Stimulated activated CD4-positive, alpha-beta T cell treated with anti-CD3 and anti-CD28 coated beads, Interleukin-12 subunit alpha, Interleukin-12 subunit beta, amount 100 ng/mL, for 4 hours (primary cell): ENCODE measurements around the gene SLC25A10.

Experiments used
- DNase-seq: peaks from one replicate; pipeline ENCODE4 v3.0.0-alpha.2; 2020

Gene SLC25A10

GRCh38 chr17:81706757-81707624 lies 5.1 kb upstream of the SLC25A10 start:
- no peak for DNase-seq

- no peak for DNase-seq
These were observed 4.1 kb upstream of the SLC25A10 start for GRCh38 chr17:81707725-81708646.

DNA sequence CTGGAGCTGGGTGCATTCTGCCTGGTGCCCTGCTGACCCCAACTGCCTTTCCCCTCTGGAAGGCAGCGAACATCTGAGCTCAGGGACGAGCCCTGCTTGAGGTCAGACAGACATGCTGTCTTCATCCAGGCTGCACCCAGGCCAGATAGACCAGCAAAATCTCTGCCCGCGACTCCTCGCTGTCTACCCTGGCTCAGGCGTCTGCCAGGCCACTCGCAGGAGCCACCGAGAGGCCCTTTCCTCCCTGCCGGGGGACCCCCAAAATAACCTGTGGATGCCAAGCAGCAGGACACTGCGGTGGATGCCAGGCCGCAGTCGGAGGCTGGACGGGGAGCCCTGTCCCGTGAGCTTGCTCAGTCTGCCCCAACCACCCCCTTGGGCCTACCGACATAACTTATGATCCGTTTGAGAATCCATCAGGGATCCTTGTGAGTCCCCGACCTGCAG lies 3.3 kb upstream of the SLC25A10 start:
- DNase-seq, result no peak

DNA sequence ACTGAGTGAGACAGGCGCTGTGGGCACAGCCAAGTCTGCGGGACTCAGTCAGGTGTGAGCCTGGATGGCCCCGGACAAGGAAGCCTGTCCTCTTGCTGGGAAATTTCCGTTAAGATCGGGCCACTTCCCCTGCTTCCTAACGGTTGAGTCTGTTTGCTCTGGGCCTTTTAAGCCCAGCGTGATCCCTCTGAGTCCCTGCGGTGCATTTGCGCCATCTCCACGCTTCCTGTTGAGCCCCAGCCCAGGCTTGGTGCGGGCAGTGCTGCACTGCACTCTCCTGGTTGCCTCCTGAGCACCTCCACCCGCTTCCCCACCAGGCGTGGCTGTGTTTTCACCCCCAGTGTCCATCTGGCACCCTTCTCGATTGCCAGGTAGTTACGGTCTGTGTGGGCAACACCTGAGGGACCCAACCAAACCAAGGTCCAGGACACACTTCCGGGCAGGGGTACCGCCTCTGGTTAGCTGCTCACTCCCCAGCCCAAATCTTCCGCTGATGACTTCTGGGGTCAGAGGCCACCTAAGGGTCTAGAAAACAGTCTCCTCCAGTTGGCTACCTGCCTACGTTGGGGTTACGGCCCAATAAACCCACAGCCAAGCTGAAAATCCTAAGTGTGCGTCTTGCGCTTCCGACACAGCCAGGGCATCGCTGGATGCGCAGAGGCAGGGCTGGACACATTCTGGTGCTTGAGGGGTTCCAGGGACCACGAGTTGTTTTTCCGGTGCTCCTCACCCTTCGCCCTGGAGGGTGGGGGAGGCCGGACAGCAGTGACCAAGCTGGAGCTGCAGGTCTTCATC lies 1.4 kb upstream of the SLC25A10 start:
- no peak for DNase-seq

- no peak for DNase-seq
These were observed 452 bp downstream of the SLC25A10 start for GRCh38 chr17:81712468-81713003.

GRCh38 chr17:81713004-81713555 lies 996 bp downstream of the SLC25A10 start:
- no peak for DNase-seq

DNA sequence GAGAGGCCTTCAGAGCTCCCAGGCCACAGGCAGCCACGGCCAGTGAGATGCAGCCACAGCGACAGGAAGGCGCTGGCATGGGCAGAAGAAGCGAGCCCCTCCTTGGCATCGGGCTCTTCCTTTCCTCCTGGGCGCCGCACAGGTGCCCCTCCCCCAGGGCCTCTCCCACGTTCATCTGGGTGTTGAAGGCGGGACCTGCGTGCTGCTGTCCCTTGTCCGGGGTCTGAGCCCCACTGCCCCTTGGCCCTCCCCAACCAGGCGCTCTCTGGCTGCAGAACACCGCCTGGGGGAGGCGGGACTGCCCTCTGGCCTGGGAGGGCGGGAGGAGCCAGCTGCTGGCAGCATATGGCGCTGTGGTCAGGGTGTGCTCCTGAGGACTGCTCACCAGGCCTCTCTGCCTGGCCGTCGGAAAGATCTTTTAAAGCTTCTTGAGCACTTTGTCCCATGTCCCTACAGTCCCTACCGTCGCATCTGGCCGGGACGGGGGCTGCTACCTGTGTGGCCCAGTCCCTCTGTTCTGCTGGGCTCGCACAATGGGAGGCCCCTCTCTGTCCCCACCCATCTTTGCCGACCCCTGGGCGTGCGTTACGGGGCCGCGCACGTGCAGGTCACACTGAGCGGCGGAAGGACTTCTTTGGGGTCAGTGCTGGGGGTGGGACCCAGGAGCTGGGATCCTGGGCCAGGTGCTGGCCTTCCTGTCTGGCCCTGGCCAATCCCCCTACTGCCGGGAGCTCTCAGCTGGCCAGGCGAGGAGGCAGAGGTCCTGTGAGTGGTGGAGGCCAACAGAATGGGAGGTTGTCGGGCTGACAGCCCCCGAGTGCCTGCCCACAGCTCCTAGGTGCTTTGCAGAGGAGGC lies 1.7 kb downstream of the SLC25A10 start:
- DNase-seq, result no peak

DNA sequence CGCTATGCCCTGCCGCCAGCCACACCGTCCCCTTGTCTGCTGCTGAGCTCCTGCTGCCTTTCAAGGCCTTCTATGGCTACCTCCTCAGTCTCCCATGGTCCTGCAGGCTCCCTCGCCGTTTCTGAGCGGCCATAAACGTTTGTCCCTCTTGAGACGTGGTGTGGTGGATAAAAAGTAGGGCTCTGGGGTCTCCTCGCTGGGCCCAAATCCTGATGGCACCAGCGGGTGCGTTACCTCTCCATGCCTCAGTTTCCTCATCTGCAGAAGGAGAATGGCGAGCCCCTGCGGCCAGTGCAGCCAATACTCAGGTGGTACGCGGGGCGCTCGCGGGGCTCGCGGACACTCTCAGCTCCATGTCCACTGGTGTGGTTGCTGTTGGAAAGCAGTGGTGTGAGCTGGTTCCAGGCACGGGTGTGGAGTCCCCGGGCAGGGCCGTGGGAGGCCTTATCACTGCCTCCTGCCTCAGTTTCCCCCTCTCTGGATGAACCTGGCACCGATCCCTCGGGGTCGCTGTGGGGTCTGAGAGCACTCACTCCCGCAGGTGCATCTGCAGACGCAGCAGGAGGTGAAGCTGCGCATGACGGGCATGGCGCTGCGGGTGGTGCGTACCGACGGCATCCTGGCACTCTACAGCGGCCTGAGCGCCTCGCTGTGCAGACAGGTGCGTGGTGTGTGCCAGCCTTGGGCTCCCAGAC lies 2.5 kb downstream of the SLC25A10 start:
- DNase-seq, result no peak

DNA sequence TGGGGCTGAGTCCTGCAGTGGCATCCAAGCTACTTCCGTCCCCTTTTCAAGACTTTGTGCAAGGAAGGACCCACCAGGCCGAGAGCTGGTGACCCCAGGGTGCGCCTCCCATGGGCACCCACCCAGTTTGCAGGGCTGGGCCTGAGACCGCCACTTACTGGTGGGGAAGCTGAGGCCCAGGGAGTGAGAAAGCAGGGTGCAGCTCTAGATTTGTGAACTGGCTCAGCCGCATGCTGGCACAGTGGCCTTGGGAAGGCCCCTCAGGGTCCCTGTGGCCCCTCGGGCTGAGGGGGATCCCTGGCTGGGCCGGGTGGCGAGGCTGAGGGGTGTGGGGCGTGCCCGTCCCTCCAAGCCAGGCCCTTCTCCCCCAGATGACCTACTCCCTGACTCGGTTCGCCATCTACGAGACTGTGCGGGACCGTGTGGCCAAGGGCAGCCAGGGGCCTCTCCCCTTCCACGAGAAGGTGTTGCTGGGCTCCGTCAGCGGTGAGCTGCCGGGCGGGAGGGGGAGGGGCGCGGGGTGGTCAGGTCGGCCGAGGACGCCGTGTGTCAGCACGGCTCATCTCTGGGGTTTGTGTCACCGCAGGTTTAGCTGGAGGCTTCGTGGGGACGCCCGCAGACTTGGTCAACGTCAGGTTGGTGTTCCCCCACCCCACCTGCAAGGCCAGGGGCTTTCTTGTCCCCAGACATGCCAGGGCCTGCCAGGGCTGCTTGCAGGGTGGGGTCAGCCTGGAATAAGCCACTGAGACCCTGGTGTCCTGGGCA lies 3.2 kb downstream of the SLC25A10 start:
- DNase-seq, result no peak

- no peak for DNase-seq
These were observed 4.0 kb downstream of the SLC25A10 start for GRCh38 chr17:81715872-81716673.

DNA sequence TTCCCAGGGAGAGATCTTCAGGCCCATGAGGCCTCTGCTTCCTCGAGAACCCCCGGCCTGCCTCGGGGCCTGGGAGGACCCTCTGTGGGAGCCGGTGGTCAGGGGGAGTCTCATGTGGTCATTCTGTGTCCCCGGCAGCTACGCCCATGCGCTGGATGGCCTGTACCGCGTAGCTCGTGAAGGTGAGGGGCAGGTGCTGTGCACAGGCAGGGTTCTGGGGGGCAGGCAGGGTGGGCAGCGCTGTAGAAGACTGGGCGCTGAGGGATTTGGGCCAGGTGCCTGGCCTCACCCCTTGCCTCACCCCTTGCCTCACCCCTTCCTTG lies 4.6 kb downstream of the SLC25A10 start:
- no peak for DNase-seq

GRCh38 chr17:81717049-81717765 lies 5.1 kb downstream of the SLC25A10 start:
- DNase-seq, result no peak

GRCh38 chr17:81717766-81718089 lies 5.6 kb downstream of the SLC25A10 start:
- no peak for DNase-seq

DNA sequence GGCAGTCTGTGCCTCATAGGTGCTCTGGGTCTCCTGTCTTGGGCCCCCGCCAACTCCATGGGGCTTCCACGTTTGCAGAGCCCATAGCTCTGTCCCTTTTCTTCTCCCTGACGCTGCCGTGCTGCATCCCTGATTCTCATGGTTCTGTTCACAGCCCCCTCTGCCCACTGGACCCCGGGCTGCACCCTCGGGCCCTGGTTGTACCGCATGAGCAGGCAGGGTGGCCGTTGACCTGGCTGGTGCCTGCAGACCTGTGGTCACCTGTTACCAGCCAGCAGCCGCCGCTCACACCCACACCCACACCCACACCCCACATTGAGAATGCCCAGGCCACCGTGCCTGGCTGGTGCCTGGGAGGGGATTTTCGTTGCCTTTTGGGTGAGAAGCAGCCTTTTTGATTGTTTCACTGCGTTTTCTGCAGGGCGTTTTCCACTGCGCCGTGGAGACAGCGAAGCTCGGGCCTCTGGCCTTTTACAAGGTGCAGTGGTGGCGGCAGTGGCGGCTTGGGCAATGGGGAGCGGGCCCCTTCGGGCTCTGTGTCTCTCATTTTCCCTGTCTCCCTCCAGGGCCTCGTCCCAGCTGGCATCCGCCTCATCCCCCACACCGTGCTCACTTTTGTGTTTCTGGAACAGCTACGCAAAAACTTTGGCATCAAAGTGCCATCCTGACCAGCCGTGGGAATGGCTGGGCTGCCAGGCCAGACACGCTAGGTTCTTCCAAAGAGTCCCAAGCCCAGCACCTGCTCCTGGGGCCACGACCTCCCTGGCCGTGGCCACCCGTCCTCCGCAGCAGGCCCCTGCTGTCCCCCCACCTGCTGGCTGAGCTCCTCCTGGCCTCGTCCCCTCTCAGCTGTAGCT lies 7.6 kb downstream of the SLC25A10 start:
- DNase-seq, result no peak

DNA sequence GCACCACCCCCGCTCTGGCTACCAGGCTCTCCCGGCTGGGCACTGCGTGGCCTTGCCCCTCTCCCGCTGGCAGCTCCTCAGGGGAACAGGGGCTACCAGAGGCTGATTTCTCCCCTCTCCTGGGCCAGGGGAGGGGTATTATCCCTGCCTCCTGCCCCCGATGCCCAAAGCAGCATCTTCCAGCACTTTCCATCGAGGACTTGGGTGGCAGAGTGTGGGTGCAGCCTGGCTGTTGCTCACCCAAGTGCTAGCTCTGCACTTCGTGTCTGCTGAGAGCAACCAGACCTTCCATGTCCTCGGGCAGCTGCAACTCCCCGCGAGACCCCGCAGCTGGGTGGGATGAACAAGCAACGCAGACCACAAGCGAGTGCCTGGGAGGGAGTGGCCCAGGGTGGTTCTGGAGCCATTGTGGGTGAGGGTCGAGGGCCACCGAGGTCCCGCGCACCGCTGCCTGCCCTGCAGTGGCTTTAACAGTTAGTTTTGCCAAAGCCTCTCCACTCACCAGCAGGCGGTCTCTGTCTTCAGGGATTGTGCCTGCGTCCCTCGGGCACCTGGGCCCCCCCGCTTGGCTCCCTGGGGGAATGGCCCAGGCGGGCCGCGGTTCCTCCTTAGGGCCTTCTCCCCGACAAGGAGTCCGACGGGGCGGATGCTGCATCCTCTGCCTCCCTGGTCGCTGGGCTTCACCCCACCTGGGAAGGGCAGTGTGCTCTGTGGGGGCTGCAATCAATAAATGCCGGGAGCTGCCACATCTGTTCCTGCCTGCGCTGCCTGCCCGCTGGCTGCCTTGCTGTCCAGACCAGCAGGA lies 8.4 kb downstream of the SLC25A10 start:
- DNase-seq, result no peak
